ENCODE data around the gene CAND1.
"Not testable (repeated sequence)": the region's sequence is repeated elsewhere in the genome, so short reads cannot be mapped to it uniquely, and the experiment has no call there.

Gene CAND1

DNA sequence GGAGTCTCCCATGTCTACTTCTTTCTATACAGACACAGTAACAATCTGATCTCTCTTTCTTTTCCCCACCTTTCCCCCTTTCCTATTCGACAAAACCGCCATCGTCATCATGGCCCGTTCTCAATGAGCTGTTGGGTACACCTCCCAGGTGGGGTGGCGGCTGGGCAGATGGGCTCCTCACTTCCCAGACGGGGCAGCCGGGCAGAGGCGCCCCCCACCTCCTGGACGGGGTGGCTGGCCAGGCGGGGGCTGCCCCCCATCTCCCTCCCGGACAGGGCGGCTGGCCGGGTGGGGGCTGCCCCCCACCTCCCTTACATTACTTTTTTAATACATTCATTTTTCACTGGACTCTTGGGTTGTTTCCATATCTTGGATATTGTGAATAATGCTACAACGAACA, 71.9 kb downstream of the CAND1 start:
- DNase-seq (ENCODE audit: low read depth) = not testable (repeated sequence)

DNA sequence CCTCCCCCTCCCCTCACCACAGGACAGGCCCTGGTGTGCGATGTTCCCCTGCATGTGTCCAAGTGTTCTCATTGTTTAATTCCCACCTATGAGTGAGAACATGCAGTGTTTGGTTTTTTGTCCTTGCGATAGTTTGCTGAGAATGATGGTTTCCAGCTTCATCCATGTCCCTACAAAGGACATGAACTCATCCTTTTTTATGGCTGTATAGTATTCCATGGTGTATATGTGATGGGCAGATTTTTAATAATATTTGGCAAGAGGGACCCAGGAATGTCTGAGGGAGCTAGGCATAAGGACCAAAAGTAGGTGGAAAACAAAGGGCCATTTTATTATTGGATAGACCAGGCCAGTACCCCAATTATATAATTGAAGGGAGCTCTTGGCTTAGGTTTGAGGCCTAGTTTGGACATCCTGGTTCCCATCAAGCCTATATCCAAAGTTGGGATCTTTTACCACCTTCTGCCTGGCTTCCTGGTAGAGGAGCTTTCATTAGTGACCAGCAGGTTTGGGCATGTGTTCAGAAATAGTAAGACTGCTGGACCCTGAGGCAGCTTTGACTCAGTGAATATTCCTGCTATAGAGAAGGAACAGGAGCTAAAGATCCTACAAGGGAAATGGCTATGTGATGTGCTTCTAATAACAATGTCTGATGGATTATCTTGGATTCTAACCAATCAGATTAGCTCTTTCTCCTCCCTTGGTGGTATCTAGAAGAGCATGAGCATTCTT, 76.0 kb downstream of the CAND1 start:
- DNase-seq (ENCODE audit: low read depth) = no peak

DNA sequence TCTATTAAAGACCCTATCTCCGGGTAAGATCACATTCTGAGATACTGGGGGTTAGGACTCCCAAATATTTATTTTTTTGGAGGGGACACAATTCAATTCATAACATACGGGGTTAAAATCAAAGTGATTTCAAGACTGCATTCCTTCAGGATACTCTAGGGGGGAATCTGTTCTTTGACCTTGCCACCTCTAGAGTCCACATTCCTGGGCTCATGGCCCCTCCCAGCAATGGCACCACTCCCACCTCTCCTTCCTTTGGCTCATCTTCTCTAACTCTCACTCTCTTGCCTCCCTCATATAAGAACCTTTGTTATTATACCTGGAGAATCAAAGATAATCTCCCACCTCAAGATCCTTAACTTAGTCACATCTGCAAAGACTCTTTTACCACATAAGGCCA, 79.5 kb downstream of the CAND1 start:
- DNase-seq (ENCODE audit: low read depth) = no peak

DNA sequence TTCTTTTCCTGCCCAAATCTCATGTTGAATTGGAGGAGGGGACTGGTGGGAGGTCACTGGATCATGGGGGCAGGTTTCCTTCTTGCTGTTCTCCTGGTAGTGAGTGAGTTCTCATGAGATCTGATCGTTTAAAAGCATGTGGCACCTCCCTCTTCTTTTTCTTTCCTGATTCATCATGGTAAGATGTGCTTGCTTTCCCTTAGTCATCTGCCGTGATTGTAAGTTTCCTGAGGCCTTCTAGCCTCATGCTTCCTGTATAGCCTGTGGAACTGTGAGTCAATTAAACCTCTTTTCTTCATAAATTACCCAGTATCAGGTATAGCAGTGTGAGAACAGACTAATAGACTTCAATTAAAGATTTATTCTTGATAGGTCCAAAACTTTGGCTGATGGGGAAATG, 83.5 kb downstream of the CAND1 start:
- no peak for DNase-seq (ENCODE audit: low read depth)

DNA sequence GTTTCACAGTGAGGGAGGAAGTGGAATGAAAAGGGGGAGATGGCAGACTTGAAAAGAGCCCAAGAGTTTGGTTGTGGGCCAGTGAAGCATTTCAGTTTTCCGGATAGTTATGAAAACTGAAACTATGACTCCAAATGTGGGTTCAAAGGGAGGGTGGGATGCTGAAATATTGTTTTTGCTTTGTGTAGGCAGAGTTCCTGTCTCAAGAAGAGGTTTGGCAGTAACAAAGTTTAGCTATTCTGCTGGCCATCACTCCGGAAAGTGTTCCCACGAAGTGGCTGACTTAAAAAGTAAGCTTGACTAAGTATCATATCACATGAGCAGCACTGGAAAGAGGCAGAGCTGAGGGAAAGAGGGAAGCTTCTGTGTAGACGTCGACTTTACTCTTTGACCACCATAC, 85.2 kb downstream of the CAND1 start:
- DNase-seq (ENCODE audit: low read depth) = no peak

DNA sequence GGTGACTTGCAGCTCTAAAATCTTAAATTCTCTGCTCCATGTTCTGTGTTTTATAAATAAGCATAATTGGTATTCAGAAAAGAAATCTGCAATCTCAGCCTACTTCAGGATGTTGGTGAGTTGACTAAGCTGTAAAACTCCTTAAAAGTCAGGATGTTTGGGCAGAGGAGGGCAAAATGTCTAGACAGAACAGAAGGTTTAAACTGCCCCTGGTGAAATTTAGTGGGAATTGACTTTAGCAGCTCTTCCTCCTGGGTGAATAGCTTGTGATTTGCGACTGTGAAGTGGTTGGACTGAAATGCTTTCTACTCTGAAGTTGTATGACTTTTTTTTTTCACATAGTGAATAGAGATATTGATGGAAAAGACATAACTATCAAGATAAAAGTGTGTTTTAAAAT, 85.8 kb downstream of the CAND1 start:
- DNase-seq (ENCODE audit: low read depth) = no peak

DNA sequence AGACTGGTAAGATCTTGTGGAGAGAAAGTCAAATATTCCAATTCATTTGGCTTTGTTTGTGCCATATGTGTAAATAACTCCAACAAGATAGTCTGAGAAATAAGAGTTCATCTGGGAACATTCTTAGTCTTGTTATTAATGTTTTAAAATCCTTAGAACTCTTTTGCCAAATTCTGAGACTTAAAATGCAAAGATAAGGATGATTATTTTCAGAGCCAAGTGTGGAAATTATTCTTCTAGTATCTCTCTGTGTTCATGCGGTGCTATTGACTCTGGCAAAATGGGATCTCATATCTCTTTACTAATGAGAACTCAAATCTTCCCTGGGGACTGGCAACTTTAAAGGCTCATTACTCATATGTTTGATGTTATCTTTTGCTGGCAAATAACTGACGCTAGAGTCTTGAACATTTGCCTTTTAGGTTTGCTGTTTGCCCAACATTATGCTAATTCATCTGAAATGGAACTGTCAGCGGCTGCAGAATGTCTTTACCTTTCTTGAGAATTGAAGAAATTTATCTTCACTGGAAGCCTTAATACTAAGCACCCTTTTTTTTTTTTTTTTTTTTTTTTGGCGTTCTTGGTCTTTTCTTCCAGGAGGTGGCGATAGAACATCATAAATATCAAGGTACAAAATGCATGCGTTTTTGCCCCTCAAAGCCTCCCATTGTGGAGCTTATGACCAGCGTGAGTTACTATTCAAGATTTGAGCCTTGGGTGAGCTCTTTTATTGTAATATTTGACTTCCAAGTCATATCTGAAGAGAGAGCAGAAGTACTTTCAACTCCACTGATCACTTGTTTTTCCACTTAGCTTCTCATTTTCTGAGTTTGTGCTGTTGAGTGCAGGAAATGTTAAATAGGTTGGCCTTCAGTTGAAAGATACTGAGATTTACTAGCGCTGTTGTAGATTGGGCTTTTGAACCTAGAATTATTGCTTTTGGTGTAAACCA, 86.5 kb downstream of the CAND1 start:
- no peak for DNase-seq (ENCODE audit: low read depth)

DNA sequence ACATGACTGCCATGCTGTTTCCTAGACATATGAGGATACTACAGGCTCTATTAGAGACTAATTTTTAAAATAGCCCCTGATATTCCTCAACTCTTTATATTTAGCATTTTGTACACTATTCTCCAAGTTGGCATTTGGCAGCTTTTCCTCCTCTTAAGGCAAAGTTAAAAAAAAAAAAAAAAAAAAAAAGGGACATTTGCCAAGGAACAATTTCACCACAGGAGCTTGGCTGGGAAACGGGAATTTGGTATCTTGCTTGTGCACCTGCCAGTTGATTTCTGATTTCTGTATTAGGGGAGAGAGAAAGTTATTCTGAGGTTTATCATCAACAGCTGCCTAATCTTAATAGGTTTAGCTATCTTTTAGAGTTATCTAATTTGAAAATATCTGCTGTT, 87.2 kb downstream of the CAND1 start:
- no peak for DNase-seq (ENCODE audit: low read depth)

DNA sequence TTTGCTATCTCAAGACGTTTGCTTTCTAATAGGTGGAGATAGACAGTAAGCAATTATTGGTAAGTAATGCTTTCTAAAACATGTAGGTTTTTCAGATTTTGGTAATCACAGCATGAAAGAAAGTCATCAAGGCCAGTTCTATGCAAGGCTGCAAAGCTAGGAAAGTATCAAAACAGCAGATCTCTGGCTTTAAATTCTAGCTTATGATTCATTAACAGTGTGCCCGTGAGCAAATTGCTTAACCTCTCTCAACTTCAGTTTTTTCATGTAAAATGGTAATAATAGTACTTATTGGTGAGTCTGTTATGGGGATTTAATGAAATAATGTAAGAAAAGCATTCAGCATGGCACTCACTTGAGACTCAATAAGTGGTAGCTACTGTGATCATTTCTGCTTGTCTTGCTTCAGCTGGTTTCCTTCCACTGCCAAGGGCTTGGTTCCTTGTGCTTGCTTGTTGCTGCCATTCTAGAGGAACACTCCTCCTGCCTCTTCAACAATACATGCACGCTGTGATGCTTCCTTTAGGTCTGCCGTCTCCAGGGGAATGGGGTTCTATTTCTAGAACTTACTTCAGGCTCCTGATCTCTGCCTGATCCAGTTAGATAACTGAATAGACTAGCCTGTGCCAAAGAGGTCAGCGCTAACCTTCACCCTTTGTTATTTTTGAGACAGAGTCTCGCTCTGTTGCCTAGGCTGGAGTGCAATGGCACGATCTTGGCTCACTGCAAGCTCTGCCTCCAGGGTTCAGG, 88.4 kb downstream of the CAND1 start:
- DNase-seq (ENCODE audit: low read depth) = no peak

DNA sequence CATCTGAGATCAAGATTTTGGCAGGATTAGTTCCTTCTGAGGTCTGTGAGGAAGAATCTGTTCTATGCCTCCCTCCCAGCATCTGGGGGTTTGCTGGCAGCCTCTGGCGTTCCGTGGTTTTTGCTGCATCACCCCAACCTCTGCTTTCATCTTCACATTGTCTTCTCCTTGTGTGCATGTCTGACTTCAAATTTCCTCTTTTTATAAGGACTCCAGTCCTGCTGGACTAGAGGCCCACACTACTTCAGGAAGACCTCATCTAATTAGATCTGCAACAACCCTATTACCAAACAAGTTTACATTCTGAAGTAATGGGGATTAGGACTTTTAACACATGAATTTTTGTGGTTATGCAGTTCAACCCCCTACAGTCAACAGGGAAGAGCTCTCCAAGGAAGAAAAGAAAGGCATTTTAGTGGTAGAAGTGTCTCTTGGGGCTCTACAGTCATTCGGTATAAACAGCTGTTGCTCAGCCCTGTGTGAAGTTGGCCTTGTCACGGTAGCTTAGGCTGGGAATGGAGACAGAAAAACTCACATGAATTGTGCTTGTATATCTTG, 89.7 kb downstream of the CAND1 start:
- no peak for DNase-seq (ENCODE audit: low read depth)

DNA sequence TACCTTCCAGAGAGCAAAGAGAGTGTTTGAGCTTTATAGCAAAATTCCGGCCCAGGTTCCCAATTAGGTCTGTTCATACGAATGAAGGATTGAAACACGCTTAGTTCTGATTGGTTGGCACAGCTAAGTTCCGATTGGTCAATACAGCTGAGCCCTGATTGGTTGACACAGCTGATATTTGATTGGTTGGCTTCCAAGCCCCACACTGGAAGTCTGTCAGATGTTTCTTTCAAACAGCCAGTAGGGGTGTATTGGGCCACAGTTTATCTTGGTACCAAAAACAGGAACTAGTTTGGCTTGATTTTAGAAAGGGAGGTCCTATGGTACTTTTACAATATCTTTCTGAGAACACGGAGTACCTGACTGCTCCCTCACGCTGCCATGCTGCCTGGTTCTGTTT, 93.4 kb downstream of the CAND1 start:
- no peak for DNase-seq (ENCODE audit: low read depth)

DNA sequence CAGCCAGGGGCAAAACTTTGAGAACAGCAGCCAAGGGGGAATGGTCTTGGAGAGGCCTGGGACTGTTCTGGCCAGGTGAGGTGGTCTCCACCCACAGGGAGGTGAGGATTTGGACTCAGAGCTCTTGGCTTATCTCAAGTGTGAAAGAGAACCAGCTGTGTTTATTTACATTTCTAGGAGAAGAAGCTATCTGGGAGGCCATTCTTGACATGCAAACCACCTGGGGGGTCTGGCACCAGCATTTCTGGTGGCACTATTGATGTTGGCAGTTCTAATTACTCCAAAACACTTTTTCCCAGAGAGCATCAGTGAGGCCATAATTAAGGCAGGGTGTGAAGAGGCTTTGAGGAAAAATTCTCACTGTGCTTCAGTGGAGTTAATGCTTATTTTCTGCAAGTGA, 95.1 kb downstream of the CAND1 start:
- DNase-seq (ENCODE audit: low read depth) = no peak

DNA sequence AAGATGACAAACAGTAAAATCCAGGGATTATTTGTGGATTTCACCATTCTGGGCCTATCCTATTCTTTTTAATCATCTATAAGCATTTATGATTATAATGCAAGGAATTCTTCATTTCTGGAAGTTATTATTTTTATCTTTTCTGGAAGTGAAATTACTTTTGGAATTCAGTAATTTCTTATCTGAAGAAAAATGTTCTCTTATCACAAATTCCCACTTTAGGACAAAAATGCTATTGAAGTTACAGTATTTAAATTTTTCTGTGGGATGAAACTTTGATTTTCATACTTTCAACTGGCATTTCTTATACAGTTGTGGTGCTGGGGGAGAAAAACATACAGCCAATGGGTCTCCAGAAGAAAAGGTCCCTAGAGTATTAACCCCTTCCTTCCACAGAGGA, 96.0 kb downstream of the CAND1 start:
- DNase-seq (ENCODE audit: low read depth) = no peak

DNA sequence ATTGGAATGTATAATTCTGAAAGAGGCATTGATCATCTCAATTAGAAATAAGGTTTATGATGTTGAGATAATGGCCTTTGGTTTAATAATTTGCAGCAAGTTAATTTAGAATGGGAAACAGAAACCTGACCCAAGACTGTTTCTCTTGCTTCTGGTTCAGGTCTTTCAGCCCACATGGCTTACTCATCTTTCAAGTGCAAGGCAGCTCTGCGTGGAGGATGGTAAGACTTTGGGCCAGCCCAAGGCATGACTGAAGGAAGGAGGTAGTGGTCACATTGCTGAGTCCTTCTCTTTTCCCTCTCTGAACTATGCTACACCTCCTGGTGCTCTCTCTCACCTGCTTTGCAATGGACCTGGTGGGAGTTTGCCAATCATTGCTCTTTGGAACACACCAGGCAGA, 98.7 kb downstream of the CAND1 start:
- DNase-seq (ENCODE audit: low read depth) = no peak

All from T-helper 22 cell (primary cell).